ENCODE measurements around the gene MAMSTR. TPM values are rescaled to one million over a fixed set of nuclear protein-coding genes. Genes with fewer than 3 reads are reported as not detected.

Gene MAMSTR
- total RNA-seq, 5 donors from 2014 or later (not counting 1 experiment from before 2014, with no cell fraction given): 0.56 to 2.4 (median 1.6) TPM

DNA sequence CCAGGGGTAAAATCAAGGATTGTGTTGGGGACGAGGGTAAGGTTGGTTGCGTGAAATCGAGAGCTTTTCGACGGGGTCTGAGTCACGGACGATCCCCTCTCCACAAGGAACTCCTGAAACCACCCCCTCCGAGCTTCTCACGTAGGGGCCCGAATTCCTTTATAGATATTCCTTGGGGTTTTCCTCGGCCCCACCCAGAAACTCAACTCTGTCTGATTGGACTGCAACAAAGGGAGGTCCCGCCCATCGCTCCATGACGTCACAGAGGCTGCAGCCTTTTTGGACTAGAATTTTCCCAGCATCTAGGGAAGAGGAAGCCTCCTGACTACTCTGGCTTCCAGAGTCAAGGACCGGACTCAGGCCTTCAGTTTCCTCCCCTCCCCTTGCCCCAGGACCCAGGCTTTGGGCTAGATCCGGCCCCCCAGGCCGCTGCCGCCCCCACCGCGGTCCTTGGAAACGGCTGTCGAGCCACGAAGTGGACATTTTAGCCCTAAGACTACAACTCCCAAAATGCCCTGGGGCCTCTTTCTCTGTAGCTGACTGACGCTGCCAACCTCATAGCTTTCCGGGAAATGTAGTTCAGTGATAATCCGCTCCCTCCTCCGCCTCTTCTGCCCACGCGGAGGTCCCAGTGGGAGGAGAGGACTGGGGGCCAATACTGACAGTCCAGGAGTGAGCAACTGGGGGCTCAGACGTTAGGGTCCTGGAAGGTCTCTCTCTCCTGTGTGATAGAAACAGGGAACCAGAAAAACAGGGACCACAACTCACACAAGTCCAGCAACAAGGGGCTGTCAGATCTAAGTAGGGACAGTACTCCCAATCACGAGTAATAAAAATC, 27.4 kb upstream of the MAMSTR start, which contains the start of gene IZUMO1:
IZUMO1 (minus strand) TSS at position 172 of the 838 bp plus-strand sequence. CDS start 1,050 bp downstream, outside the sequence.
- H3K9me3 Mint-ChIP-seq: no peaks in the 10 kb centered on the region
- peaks cover 11 to 19% of the 10 kb centered on the region in 2 donors for H3K27me3 Mint-ChIP-seq
- WGBS (ENCODE audit: insufficient coverage): 8% methylated on average over 8 of the region's 31 CpGs
- H3K4me1 Mint-ChIP-seq: peaks cover 9 to 21% (median 15%) of the 10 kb centered on the region in 3 donors
- no peaks in the 10 kb centered on the region for H3K36me3 Mint-ChIP-seq
- POLR2A ChIA-PET: no interaction called here
- Histone ChIP-seq H3K27me3 (replicated peaks in 1 of 2; ENCODE audit: control insufficient read depth in 2 of 2, extremely low read depth in 1 of 2, insufficient read depth in 2 of 2, low read length in 1 of 2) (peaks cover 0 to 53% of the 10 kb centered on the region in 2 experiments), H3K4me3 (ENCODE audit: control insufficient read depth in 1 of 2, extremely low read depth in 1 of 2, low read length in 1 of 2) (peak within 1 kb of the TSS; percentile 11 to 29), H3K4me1 (ENCODE audit: control insufficient read depth in 1 of 2, extremely low read depth in 1 of 2, insufficient read depth in 2 of 2, low read length in 2 of 2) (peaks cover 0 to 22% of the 10 kb centered on the region in 2 experiments), H3K27ac (ENCODE audit: low read length) (no peak within 1 kb of the TSS), H3K36me3 (ENCODE audit: control insufficient read depth in 2 of 2, extremely low read depth in 1 of 2, insufficient read depth in 1 of 2, low read length in 1 of 2) (no peaks in the 10 kb centered on the region), H3K9me3 (no peaks in the 10 kb centered on the region)
- CTCF ChIA-PET: interaction anchor here (0.5 to 1.1 kb wide), 2 partner anchors 90 to 396 kb away, joined by 4 to 10 read pairs; no protein-coding TSS in a partner anchor
- ATAC-seq (replicated peaks in 1 of 4) (peak; percentile 70 to 82 (median 73)), DNase-seq (peak in 28 of 35 experiments; percentile 22 to 70 (median 48))
- H3K4me3 Mint-ChIP-seq: peak within 1 kb of the TSS in 1 of 3 donors; percentile 3
- no peak within 1 kb of the TSS for H3K27ac Mint-ChIP-seq

DNA sequence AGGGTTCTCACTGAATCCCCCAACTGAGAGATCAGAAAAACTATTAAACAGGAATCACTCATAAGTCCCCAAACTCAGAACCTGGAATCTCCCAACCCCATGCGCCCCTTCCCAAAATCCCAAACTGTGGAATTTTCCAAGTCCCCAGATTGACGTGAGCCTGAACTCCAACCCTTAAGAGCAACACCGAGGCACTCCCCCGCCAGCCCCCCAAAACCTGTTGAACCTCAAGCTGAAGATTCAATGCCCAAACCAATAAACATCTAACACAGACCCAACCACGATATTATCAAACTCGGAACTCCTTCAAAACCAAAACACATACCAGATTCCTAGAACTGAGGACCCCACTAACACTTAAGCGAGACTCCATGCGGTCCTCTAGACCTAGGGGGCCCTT, 26.6 kb upstream of the MAMSTR start:
- Mint-ChIP-seq H3K27me3 (peaks cover 8 to 16% of the 10 kb centered on the region in 2 donors), H3K9me3 (no peaks in the 10 kb centered on the region), H3K4me3 (peak overlapping the region in 1 of 3 donors; percentile 3), H3K27ac (no peak overlapping the region), H3K4me1 (peaks cover 12 to 25% (median 20%) of the 10 kb centered on the region in 3 donors), H3K36me3 (no peaks in the 10 kb centered on the region)
- ChIA-PET POLR2A (no interaction called here), CTCF (no interaction called here)
- DNase-seq: no peak
- ATAC-seq (replicated peaks in 1 of 4): no peak
- peaks cover 0 to 27% of the 10 kb centered on the region in 2 experiments for H3K4me1 ChIP-seq (ENCODE audit: control insufficient read depth in 1 of 2, extremely low read depth in 1 of 2, insufficient read depth in 2 of 2, low read length in 2 of 2)
- H3K27me3 ChIP-seq (replicated peaks in 1 of 2; ENCODE audit: control insufficient read depth in 2 of 2, extremely low read depth in 1 of 2, insufficient read depth in 2 of 2, low read length in 1 of 2): peaks cover 0 to 56% of the 10 kb centered on the region in 2 experiments
- H3K27ac ChIP-seq (ENCODE audit: low read length): no peak overlapping the region
- 92% methylated on average over 8 of the region's 8 CpGs for WGBS (ENCODE audit: insufficient coverage)
- no peak overlapping the region for H3K4me3 ChIP-seq (ENCODE audit: control insufficient read depth in 1 of 2, extremely low read depth in 1 of 2, low read length in 1 of 2)
- no peaks in the 10 kb centered on the region for H3K9me3 ChIP-seq
- H3K36me3 ChIP-seq (ENCODE audit: control insufficient read depth in 2 of 2, extremely low read depth in 1 of 2, insufficient read depth in 1 of 2, low read length in 1 of 2): no peaks in the 10 kb centered on the region

GRCh38 chr19:48745208-48745995, 25.9 kb upstream of the MAMSTR start:
- Histone ChIP-seq H3K36me3 (ENCODE audit: control insufficient read depth in 2 of 2, extremely low read depth in 1 of 2, insufficient read depth in 1 of 2, low read length in 1 of 2) (no peaks in the 10 kb centered on the region), H3K4me1 (ENCODE audit: control insufficient read depth in 1 of 2, extremely low read depth in 1 of 2, insufficient read depth in 2 of 2, low read length in 2 of 2) (peaks cover 2 to 34% of the 10 kb centered on the region in 2 experiments), H3K27me3 (replicated peaks in 1 of 2; ENCODE audit: control insufficient read depth in 2 of 2, extremely low read depth in 1 of 2, insufficient read depth in 2 of 2, low read length in 1 of 2) (peaks cover 0 to 56% of the 10 kb centered on the region in 2 experiments), H3K27ac (ENCODE audit: low read length) (no peak overlapping the region), H3K4me3 (ENCODE audit: control insufficient read depth in 1 of 2, extremely low read depth in 1 of 2, low read length in 1 of 2) (no peak overlapping the region), H3K9me3 (no peaks in the 10 kb centered on the region)
- Mint-ChIP-seq H3K4me1 (peaks cover 16 to 25% (median 21%) of the 10 kb centered on the region in 3 donors), H3K27me3 (peaks cover 5 to 15% of the 10 kb centered on the region in 2 donors), H3K27ac (peak overlapping the region in 1 of 2 donors; percentile 39), H3K36me3 (no peaks in the 10 kb centered on the region), H3K4me3 (no peak overlapping the region), H3K9me3 (no peaks in the 10 kb centered on the region)
- DNase-seq (peak in 28 of 35 experiments; percentile 21 to 73 (median 44)), ATAC-seq (replicated peaks in 1 of 4) (peak; percentile 65 to 80 (median 74))
- ChIA-PET POLR2A (interaction anchor here in 1 of 2 donors (0.6 kb wide), 1 partner anchor 18 kb away, joined by 4 read pairs; no protein-coding TSS in a partner anchor), CTCF (no interaction called here)
- 43% methylated on average over 26 of the region's 33 CpGs for WGBS (ENCODE audit: insufficient coverage)

DNA sequence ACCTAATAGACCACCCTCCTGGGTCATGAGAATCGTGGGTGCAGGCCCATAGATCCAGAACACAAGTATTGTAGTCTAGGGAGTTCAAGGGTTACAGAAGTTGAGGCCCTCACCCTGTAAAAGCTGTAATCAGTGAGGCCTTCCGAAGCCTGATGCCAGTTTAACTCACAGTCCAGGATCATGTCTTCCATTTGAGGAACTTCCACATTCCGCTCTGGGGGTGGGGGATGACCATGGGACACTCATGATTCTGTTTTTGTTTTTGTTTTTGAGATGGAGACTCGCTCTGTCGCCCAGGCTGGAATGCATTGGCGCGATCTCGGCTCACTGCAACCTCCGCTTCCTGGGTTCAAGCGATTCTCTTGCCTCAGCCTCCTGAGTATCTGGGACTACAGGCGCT, 22.6 kb upstream of the MAMSTR start:
- H3K4me3 Mint-ChIP-seq: no peak overlapping the region
- ChIA-PET POLR2A (interaction anchor here in 1 of 2 donors (0.6 kb wide), 1 partner anchor 110 kb away, joined by 6 read pairs; no protein-coding TSS in a partner anchor), CTCF (no interaction called here)
- no peak overlapping the region for H3K27ac Mint-ChIP-seq
- no peaks in the 10 kb centered on the region for H3K36me3 Mint-ChIP-seq
- Histone ChIP-seq H3K9me3 (no peaks in the 10 kb centered on the region), H3K27me3 (replicated peaks in 1 of 2; ENCODE audit: control insufficient read depth in 2 of 2, extremely low read depth in 1 of 2, insufficient read depth in 2 of 2, low read length in 1 of 2) (peaks cover 0 to 54% of the 10 kb centered on the region in 2 experiments), H3K27ac (ENCODE audit: low read length) (no peak overlapping the region), H3K36me3 (ENCODE audit: control insufficient read depth in 2 of 2, extremely low read depth in 1 of 2, insufficient read depth in 1 of 2, low read length in 1 of 2) (no peaks in the 10 kb centered on the region), H3K4me3 (ENCODE audit: control insufficient read depth in 1 of 2, extremely low read depth in 1 of 2, low read length in 1 of 2) (no peak overlapping the region), H3K4me1 (ENCODE audit: control insufficient read depth in 1 of 2, extremely low read depth in 1 of 2, insufficient read depth in 2 of 2, low read length in 2 of 2) (peaks cover 11 to 48% of the 10 kb centered on the region in 2 experiments)
- no peaks in the 10 kb centered on the region for H3K9me3 Mint-ChIP-seq
- H3K27me3 Mint-ChIP-seq: peaks cover 5 to 15% of the 10 kb centered on the region in 2 donors
- H3K4me1 Mint-ChIP-seq: peaks cover 23 to 28% (median 25%) of the 10 kb centered on the region in 3 donors
- 100% methylated on average over 7 of the region's 11 CpGs for WGBS (ENCODE audit: insufficient coverage)
- ATAC-seq (replicated peaks in 1 of 4) (no peak), DNase-seq (no peak)

DNA sequence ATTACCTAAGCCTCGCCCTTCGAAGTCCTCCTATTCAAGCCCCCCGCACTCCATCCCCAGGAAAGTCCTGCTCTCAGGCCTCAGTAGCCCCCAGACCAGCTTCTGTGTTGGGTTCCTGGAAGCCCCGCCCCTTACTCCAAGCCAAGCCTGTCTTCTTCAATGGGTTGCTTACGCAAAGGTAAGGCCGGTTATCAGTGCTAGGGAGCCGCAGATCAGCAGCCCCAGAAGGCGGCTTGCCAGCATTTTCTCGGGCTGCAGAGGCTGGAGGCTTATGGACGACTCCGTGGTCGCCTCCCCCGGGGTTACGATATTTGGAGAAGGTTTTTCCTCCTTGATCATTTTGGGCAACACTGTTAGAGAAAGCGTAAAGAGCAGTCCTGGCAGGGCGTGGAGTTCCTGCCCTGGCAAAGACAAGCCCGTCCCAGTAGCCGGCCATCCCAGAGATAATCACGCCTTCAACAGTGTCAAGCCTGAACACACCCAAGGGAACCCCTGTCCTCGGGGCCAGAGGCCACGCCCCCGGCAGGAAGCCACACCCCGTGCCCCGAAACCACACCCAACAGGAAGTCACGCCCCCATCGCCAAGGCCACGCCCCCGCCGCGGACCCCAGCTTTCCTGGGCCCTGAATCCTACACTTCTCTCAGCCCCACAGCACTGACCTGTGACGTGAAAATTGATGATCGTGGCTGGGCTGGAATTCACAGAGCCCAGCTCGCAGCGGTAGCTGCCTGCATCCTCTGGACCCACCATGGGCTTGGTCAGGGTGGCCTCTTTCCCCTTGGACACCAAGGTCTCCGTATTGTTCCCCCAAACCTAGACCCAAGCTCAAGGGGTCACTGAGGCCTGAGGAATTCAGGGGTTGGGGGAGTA, 21.8 kb upstream of the MAMSTR start:
- peak in 3 of 35 experiments; percentile 18 to 47 (median 36) for DNase-seq
- H3K27ac Mint-ChIP-seq: no peak overlapping the region
- 56% methylated on average over 30 of the region's 35 CpGs for WGBS (ENCODE audit: insufficient coverage)
- peaks cover 23 to 28% (median 23%) of the 10 kb centered on the region in 3 donors for H3K4me1 Mint-ChIP-seq
- no peaks in the 10 kb centered on the region for H3K36me3 Mint-ChIP-seq
- peak overlapping the region in 1 of 3 donors; percentile 3 for H3K4me3 Mint-ChIP-seq
- H3K9me3 Mint-ChIP-seq: no peaks in the 10 kb centered on the region
- Histone ChIP-seq H3K4me1 (ENCODE audit: control insufficient read depth in 1 of 2, extremely low read depth in 1 of 2, insufficient read depth in 2 of 2, low read length in 2 of 2) (peaks cover 11 to 42% of the 10 kb centered on the region in 2 experiments), H3K9me3 (no peaks in the 10 kb centered on the region), H3K27ac (ENCODE audit: low read length) (no peak overlapping the region), H3K4me3 (ENCODE audit: control insufficient read depth in 1 of 2, extremely low read depth in 1 of 2, low read length in 1 of 2) (no peak overlapping the region), H3K36me3 (ENCODE audit: control insufficient read depth in 2 of 2, extremely low read depth in 1 of 2, insufficient read depth in 1 of 2, low read length in 1 of 2) (no peaks in the 10 kb centered on the region), H3K27me3 (replicated peaks in 1 of 2; ENCODE audit: control insufficient read depth in 2 of 2, extremely low read depth in 1 of 2, insufficient read depth in 2 of 2, low read length in 1 of 2) (peaks cover 0 to 47% of the 10 kb centered on the region in 2 experiments)
- ChIA-PET POLR2A (interaction anchor here in 1 of 2 donors (0.6 kb wide), 1 partner anchor 110 kb away, joined by 6 read pairs; no protein-coding TSS in a partner anchor), CTCF (no interaction called here)
- ATAC-seq (replicated peaks in 1 of 4): no peak
- H3K27me3 Mint-ChIP-seq: peaks cover 5 to 12% of the 10 kb centered on the region in 2 donors
